ENCODE results near the gene GH1.
"Not testable (repeated sequence)": the region's sequence is repeated elsewhere in the genome, so short reads cannot be mapped to it uniquely, and the experiment has no call there.

The GH1 gene

GRCh38 chr17:63894021-63894420 is 24.6 kb downstream of the GH1 start:
- not testable (repeated sequence) for DNase-seq

GRCh38 chr17:63892316-63893037 is 26.2 kb downstream of the GH1 start:
- not testable (repeated sequence) for DNase-seq

GRCh38 chr17:63889026-63889848 is 29.4 kb downstream of the GH1 start:
- not testable (repeated sequence) for DNase-seq

- DNase-seq = not testable (repeated sequence)
Measured at GRCh38 chr17:63885119-63885518, 33.5 kb downstream of the GH1 start.

- not testable (repeated sequence) for DNase-seq
Measured at GRCh38 chr17:63882626-63883126, 36.0 kb downstream of the GH1 start.

- peak; percentile 29 for DNase-seq
Measured at GRCh38 chr17:63881935-63882601, 36.6 kb downstream of the GH1 start, which contains the start of gene GH2. Gene GH2 (minus strand): TSS chr17:63881944. CDS start chr17:63881801, 143 bp downstream.

GRCh38 chr17:63881337-63881736 is 37.3 kb downstream of the GH1 start:
- DNase-seq = not testable (repeated sequence)

GRCh38 chr17:63880706-63881105 is 37.9 kb downstream of the GH1 start:
- no peak for DNase-seq

GRCh38 chr17:63878413-63878812 is 40.2 kb downstream of the GH1 start:
- not testable (repeated sequence) for DNase-seq

- not testable (repeated sequence) for DNase-seq
Measured at GRCh38 chr17:63874693-63875092, 43.9 kb downstream of the GH1 start.

- not testable (repeated sequence) for DNase-seq
Measured at GRCh38 chr17:63874061-63874626, 44.5 kb downstream of the GH1 start.

GRCh38 chr17:63873577-63873976 is 45.1 kb downstream of the GH1 start, which contains the start of gene CSH2:
Gene CSH2 (minus strand): TSS chr17:63873677. CDS start chr17:63873614, 63 bp downstream.
- DNase-seq = not testable (repeated sequence)

- not testable (repeated sequence) for DNase-seq
Measured at GRCh38 chr17:63871646-63872365, 46.8 kb downstream of the GH1 start.

- DNase-seq = not testable (repeated sequence)
Measured at GRCh38 chr17:63870292-63870665, 48.4 kb downstream of the GH1 start.

- DNase-seq = not testable (repeated sequence)
Measured at GRCh38 chr17:63869491-63870291, 48.9 kb downstream of the GH1 start.
